Fibroblast of mammary gland (primary cell): ENCODE measurements around the gene SLC7A8.

Source experiments
- DNase-seq: peaks from one replicate; pipeline ENCODE4 v3.0.0-alpha.2; 2010; ENCODE audit warnings: low read depth
- H3K4me3 ChIP-seq: 2 replicates; pipeline ENCODE4 v1.5.1; 2011; ENCODE audit warnings: low read depth, mild to moderate bottlenecking, low read length, moderate library complexity; ENCODE audit not compliant: control insufficient read depth
- TF ChIP-seq, protein P1 (sequence below): conservative IDR thresholded peaks from 2 replicates; pipeline ENCODE4 v1.5.1; 2011; ENCODE audit warnings: low read depth, low read length, inconsistent platforms; ENCODE audit not compliant: control insufficient read depth, insufficient read depth

Gene SLC7A8

DNA sequence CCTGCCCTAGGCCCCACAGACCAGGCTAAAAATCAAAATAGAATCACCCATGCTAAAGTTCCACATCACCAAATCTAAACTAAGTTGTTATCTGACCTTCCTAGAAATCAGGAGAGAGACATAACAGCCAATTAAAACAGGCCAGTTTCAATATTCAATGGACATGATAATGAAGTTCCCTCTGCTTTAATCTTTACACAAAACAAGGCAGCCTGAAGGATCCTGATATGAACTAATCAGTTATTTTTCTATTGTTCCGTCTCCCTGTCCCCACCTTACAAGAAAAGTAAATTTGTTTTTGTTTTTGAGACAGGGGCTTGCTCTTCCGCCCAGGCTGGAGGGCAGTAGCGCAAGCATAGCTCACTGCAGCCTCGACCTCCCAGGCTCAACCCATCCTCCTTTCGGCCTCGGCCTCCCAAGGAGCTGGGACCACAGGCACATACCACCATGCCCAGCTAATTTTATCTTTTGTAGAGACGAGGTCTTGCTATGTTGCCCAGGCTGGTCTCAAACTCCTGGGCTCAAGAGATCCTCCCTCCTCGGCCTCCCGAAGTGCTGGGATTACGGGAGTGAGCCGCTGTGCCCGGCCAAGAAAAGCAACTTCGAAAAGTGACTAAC lies 59.0 kb downstream of the SLC7A8 start:
- no peak for DNase-seq
- TF ChIP-seq, protein P1, sequence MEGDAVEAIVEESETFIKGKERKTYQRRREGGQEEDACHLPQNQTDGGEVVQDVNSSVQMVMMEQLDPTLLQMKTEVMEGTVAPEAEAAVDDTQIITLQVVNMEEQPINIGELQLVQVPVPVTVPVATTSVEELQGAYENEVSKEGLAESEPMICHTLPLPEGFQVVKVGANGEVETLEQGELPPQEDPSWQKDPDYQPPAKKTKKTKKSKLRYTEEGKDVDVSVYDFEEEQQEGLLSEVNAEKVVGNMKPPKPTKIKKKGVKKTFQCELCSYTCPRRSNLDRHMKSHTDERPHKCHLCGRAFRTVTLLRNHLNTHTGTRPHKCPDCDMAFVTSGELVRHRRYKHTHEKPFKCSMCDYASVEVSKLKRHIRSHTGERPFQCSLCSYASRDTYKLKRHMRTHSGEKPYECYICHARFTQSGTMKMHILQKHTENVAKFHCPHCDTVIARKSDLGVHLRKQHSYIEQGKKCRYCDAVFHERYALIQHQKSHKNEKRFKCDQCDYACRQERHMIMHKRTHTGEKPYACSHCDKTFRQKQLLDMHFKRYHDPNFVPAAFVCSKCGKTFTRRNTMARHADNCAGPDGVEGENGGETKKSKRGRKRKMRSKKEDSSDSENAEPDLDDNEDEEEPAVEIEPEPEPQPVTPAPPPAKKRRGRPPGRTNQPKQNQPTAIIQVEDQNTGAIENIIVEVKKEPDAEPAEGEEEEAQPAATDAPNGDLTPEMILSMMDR = no peak
- H3K4me3 ChIP-seq = no peak overlapping the region

DNA sequence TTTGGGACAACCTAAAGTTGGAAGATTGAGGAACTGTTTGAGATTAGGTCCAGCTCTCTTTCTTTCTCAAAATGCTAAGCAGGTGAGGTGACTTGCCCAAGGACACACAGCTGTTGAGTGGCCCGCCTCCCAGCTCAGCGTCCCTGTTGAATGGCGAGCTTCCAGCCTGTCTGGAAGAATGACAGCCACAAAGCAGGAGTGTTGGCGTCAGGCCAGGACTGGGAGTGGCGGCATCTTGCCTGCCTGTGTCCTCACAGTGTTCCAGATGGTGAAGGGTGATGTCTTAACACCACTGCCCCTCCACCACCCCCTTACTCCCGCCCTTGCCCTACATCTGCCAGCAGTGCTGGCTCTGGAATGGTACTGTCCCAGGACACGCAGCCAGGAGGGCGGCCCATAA lies 60.0 kb downstream of the SLC7A8 start:
- no peak for DNase-seq
- no peak overlapping the region for H3K4me3 ChIP-seq
- TF ChIP-seq, protein P1 = no peak

DNA sequence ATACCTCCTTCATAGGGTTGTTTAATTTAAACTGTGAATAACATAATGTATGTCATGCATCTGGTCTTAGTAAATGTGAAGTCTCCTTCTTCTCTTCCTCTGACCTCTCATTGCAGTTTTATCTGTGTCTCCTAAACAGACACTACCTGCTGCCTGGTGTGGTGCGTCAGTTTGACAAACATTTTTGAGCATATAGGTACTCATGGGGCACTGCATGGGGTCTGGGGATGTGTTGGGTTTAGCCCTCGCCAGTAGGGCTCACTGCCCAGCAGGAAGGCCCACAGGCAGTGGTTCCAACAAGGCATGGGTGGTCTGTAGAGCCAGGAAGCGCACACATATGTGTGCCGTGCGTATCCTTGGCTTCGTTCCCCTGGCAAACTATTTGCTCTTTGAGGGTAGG lies 61.4 kb downstream of the SLC7A8 start:
- TF ChIP-seq, protein P1 = no peak
- no peak for DNase-seq
- no peak overlapping the region for H3K4me3 ChIP-seq

DNA sequence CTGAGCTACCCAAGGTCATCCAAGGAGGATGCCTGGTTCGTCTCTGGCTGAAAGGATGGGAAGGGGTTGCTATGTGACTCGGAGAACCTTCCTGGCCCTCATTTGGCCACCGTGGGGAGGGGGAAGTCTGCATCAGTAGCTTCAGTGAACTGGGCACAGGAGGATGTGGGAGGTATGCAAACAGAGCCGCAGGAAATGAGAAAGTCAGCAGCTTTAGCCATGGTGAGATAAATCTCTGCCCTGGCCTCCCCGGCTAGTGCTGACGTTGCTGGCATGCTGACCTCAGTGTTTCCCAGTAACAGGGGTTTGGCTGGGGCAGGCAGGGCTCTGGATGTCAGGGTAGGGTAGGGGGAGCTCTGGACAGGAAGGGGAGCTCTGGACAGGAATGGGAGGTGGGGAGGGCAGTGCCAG lies 62.1 kb downstream of the SLC7A8 start:
- DNase-seq = peak; percentile 62
- TF ChIP-seq, protein P1 = no peak

DNA sequence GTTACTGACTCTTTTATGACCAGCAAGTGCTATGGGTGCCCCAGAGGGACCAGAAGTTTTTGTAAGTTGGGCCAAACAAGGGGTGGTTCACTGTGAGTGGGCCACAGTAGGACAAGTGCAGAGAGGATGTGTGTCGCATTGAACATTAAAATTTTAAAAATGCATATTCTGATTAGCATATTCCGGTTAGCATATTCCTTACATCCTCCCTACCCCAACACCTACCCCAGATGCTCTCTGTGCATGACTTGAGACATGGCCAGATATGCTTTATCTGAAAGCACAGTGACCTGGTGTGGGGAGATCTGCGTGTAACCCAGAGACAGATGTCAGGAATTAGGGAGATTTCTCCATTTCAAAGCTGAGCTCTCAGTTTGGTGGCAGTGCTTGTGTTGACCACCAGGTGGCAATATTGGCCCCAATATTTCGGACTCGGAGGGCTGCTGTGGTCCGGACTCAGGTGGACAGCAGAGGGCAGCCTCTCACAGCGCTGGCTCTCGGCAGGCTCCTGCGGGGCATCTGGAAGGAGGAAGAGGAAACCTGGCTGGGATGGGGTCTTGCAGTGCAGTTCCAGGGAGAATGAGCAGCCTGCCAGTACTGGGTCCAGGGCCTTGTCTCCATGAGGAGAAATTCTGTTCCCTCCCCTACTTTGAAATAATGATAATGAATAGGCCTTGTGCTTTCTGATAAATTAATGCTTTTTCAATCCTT lies 62.8 kb downstream of the SLC7A8 start:
- DNase-seq = peak; percentile 82
- TF ChIP-seq, protein P1 = peak; percentile 100
- no peak overlapping the region for H3K4me3 ChIP-seq

More for the DNA sequence above, 62.1 kb downstream of the SLC7A8 start:
- no peak overlapping the region for H3K4me3 ChIP-seq

DNA sequence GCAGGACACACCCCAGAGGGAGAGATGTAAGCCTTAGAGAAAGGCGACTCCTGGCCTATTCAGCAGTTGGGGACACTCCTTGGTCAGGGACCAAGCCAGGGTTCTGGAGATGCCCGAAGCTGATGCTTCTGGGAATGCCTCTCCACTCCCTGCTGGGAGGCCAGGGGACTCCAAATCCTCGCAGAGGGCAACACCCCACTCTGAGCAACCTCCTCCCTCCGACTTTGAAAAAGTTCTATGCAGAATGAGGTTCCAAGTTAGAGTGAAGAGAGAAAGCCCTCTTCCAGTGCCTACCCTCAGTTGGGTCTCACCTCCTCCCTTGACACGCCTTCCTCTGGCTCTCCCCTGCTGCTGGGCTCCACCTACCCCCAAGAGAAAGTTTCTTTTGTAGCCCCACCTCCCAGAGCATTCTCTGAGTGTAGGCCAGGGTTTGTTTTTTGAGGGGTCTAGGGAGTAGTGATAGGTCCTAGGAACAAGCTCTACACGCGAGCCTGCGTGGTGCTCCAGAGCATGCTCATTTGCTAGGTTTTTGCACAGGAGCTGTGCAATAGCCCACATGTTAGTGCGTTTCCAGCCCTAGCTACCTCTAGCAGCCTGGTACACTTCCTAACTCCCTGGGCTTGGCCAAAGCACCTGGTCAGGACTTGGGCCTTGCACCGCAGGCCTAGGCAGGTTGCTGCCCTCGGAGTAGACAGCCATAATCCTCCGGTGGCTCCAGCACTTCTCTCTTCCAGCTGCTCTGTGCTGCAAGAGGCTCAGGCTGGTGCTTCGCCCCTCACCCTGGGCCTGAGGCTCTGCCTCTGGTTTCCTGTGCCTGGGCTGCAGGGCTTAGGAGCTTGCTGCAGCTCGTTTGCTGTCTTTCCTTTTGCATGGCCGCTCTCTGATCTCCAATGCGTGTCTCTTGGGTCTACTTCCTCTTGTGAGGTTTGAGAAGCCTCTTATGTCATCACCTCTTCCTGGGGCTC lies 63.8 kb downstream of the SLC7A8 start:
- no peak overlapping the region for H3K4me3 ChIP-seq
- TF ChIP-seq, protein P1 = no peak
- DNase-seq = no peak
